Activated T-cell treated with anti-CD3 and anti-CD28 coated beads for 1 hour (primary cell): Measurements from ENCODE around the gene S100B.
A peak's percentile ranks its signal among the peaks of the same experiment; 100 is the strongest.
"Not testable (repeated sequence)": the region's sequence is repeated elsewhere in the genome, so short reads cannot be mapped to it uniquely, and the experiment has no call there.

Experiments used
- DNase-seq: peaks from one replicate; pipeline ENCODE4 v3.0.0-alpha.2; 2020; ENCODE audit warnings: low read depth

The S100B gene

GRCh38 chr21:46604975-46605766 is at the start of gene S100B:
Gene S100B, minus strand, starts transcription at chr21:46605082. Its CDS starts 2,667 bp downstream, at chr21:46602415.
- no peak for DNase-seq

GRCh38 chr21:46651121-46651520 is 46.2 kb upstream of the S100B start:
- DNase-seq: no peak

GRCh38 chr21:46650476-46651098 is 45.7 kb upstream of the S100B start:
- DNase-seq: no peak

- DNase-seq: no peak
Measured at GRCh38 chr21:46649356-46649755, 44.5 kb upstream of the S100B start.

- DNase-seq: no peak
Measured at GRCh38 chr21:46648539-46648938, 43.7 kb upstream of the S100B start.

GRCh38 chr21:46646541-46647154 is 41.8 kb upstream of the S100B start:
- no peak for DNase-seq

- DNase-seq: no peak
Measured at GRCh38 chr21:46645840-46646239, 41.0 kb upstream of the S100B start.

GRCh38 chr21:46643379-46644177 is 38.7 kb upstream of the S100B start:
- DNase-seq: no peak

- DNase-seq: no peak
Measured at GRCh38 chr21:46641656-46642055, 36.8 kb upstream of the S100B start.

GRCh38 chr21:46639489-46640386 is 34.9 kb upstream of the S100B start:
- no peak for DNase-seq

- no peak for DNase-seq
Measured at GRCh38 chr21:46637952-46638746, 33.3 kb upstream of the S100B start.

GRCh38 chr21:46636550-46637285 is 31.8 kb upstream of the S100B start:
- DNase-seq: no peak

- no peak for DNase-seq
Measured at GRCh38 chr21:46636181-46636512, 31.3 kb upstream of the S100B start.

- peak; percentile 98 for DNase-seq
Measured at GRCh38 chr21:46635324-46636180, 30.7 kb upstream of the S100B start, which contains the start of gene PRMT2. Gene PRMT2, plus strand, starts transcription at chr21:46635674. Its CDS starts 1,278 bp downstream, at chr21:46636952.

GRCh38 chr21:46634966-46635323 is 30.1 kb upstream of the S100B start:
- no peak for DNase-seq

- no peak for DNase-seq
Measured at GRCh38 chr21:46634427-46634826, 29.5 kb upstream of the S100B start.

GRCh38 chr21:46633566-46633965 is 28.7 kb upstream of the S100B start:
- DNase-seq: no peak

- DNase-seq: not testable (repeated sequence)
Measured at GRCh38 chr21:46630915-46631314, 26.0 kb upstream of the S100B start.

- DNase-seq: no peak
Measured at GRCh38 chr21:46628868-46629267, 24.0 kb upstream of the S100B start.
